Activated CD8-positive, alpha-beta memory T cell treated with anti-CD3 and anti-CD28 coated beads for 48 hours (primary cell): ENCODE data around the gene GSAP.
"Not testable (repeated sequence)": the region's sequence is repeated elsewhere in the genome, so short reads cannot be mapped to it uniquely, and the experiment has no call there.

Source experiments
- DNase-seq, 3 experiments: peaks; one replicate each; pipeline ENCODE4 v3.0.0-alpha.2; 2020; ENCODE audit warnings: low read depth in 2 of 3, low spot score in 2 of 3

The GSAP gene

DNA sequence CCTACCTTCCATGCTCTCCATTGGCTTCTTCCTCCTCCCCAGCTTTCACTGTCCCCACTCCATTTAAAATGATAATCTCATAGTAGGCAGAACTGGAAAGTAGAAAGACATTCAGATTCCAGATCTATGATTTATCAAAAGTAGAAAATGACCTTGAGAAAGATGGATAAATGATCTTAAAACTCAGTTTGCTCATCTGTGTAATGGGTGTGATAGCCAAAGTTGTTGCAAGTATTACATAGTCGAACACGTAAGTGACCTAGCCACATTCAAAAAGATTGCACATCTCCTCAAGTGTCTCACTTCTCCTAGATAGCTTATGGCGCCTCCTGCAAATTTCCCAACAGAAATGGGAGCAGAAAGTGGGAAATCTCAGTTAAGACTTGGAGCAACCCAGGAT lies 126.8 kb downstream of the GSAP start:
- DNase-seq = no peak

- DNase-seq = no peak
These were observed 127.4 kb downstream of the GSAP start for GRCh38 chr7:77288676-77289320.

DNA sequence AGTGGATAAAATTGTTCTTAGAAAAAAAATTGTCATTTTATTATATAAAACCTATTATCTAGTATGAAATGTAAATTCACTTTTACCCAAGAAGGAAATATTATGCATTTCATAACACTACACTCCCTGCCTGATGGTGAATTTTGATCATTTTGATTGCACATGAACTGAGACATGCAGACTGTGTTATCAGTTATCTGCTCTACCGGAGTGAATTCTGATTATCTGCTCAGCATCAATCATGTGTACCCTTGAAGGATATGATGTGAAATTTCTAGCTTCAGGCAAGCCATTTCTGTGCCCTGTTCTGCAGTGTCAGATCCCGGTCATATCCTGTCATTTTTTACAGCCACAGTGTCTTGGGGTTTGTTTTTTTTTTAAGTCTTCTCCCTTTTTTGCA lies 131.5 kb downstream of the GSAP start:
- DNase-seq = no peak

- no peak for DNase-seq
These were observed 132.1 kb downstream of the GSAP start for GRCh38 chr7:77284005-77284404.

DNA sequence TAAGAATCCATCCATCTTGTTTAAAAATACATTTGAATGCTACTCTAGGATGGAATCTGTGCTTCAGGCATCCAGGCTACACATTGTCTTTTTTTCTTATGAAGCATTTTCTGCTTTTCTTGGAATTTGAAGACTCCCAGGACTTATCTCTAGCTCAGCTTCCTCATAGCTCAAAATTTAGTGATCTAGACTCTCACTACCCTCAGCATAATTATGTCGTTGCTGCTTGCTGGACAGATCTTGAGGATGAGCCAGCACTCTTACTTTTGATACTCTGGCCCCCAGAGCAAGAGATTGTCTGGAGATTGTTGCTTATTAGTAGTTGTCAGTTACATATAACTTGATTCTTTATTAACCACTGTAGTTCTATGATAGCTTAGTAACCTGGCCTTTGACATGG lies 133.3 kb downstream of the GSAP start:
- no peak for DNase-seq

- no peak for DNase-seq
These were observed 134.2 kb downstream of the GSAP start for GRCh38 chr7:77281780-77282478.

DNA sequence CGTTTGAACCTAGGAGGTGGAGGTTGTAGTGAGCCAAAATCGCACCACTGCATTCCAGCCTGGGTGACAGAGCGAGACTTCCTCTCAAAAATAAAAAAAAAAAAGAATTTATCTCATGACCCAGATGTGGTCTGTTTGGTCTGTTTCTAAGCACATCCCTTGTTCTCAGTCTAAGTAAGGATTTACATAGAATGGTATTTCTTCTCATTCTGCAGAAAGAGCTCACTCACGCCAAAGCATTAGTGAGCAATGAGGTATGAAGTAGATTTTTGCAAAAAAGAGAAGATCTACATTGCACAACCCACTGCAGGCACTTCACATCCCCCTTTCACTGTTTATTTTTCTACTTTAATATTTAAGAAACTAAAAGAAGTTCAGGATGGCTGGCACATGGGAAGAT lies 140.0 kb downstream of the GSAP start:
- DNase-seq = no peak

DNA sequence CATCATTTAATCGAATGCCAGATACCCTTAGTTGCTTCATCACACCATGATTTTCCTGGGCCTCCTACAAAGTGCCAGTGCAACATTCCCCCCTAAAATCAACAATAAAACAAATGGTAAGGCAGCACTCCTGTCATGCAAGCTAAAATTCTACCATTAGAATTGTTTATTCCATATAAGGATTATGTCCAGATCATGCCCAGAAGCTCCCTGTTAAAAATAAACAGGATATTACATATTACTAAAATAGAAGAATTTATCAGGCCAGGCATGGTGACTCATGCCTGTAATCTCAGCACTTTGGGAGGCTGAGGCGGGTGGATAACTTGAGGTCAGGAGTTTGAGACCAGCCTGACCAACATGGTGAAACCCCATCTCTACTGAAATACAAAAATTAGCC lies 140.5 kb downstream of the GSAP start:
- DNase-seq = not testable (repeated sequence)

DNA sequence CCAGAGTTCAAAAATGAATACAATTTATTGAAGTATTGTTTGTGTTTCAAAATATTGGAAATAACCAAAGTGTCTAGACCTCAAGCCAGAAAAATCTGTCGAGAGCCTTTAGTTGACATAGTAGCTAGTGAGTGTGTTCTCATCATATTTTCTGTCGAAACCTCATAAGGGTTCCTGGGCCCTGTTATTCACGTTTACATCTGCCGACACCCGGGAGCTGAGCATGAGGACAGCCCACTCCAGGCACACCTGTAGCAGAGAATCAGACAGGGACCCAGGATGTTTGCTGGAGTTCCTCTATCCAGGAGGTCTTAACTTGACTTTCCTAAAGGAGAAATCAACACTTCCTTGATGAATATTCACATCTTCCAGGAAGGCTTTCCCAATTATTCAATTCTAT lies 144.4 kb downstream of the GSAP start:
- no peak for DNase-seq

GRCh38 chr7:77270094-77270480 lies 146.1 kb downstream of the GSAP start:
- no peak for DNase-seq

- no peak for DNase-seq
These were observed 146.6 kb downstream of the GSAP start for GRCh38 chr7:77269360-77270093.

GRCh38 chr7:77266291-77266794 lies 149.8 kb downstream of the GSAP start:
- no peak for DNase-seq

- no peak for DNase-seq
These were observed 150.5 kb downstream of the GSAP start for GRCh38 chr7:77265666-77266065.

- DNase-seq = no peak
These were observed 153.8 kb downstream of the GSAP start for GRCh38 chr7:77262316-77262715.
